GM08714 (cell line): ENCODE measurements around the gene UGCG.

ENCODE experiments used
- H3K4me3 ChIP-seq: fragments of 200-500 bp; sonication (Bioruptor generic); 2 replicates; pipeline ENCODE4 v1.5.1; 2014; ENCODE audit warnings: mild to moderate bottlenecking, low read length, inconsistent platforms
- ZNF274 ChIP-seq: IDR thresholded peaks from 2 replicates; pipeline ENCODE4 v1.6.1; 2012; ENCODE audit warnings: mild to moderate bottlenecking, low read depth, low read length

The UGCG gene

GRCh38 chr9:111965566-111966019 lies 69.0 kb downstream of the UGCG start:
- no peak for TF ChIP-seq ZNF274
- H3K4me3 ChIP-seq = no peak overlapping the region

GRCh38 chr9:111966124-111966723 lies 69.6 kb downstream of the UGCG start:
- TF ChIP-seq ZNF274 = no peak
- no peak overlapping the region for H3K4me3 ChIP-seq

GRCh38 chr9:111966861-111967291 lies 70.3 kb downstream of the UGCG start:
- TF ChIP-seq ZNF274 = no peak

GRCh38 chr9:111967621-111968020 lies 71.0 kb downstream of the UGCG start:
- TF ChIP-seq ZNF274 = no peak
- H3K4me3 ChIP-seq = no peak overlapping the region

More at GRCh38 chr9:111966861-111967291, 70.3 kb downstream of the UGCG start:
- no peak overlapping the region for H3K4me3 ChIP-seq

DNA sequence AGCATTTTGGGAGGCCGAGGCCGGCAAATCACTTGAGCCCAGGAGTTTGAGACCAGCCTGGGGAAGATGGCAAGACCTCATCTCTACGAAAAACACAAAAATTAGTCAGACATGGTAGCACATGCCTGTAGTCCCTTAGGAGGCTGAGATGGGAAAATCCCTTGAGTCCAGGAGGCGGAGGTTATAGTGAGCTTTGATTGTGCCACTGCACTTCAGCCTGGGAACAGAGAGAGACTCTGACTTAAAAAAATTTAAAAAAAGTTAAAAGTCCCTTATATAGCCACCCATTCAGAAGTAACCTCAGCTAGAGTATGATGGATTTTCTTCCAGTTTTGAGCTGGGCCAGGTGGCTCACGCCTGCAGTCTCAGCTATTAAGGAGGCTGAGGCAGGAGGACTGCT lies 72.4 kb downstream of the UGCG start:
- TF ChIP-seq ZNF274 = no peak
- no peak overlapping the region for H3K4me3 ChIP-seq

DNA sequence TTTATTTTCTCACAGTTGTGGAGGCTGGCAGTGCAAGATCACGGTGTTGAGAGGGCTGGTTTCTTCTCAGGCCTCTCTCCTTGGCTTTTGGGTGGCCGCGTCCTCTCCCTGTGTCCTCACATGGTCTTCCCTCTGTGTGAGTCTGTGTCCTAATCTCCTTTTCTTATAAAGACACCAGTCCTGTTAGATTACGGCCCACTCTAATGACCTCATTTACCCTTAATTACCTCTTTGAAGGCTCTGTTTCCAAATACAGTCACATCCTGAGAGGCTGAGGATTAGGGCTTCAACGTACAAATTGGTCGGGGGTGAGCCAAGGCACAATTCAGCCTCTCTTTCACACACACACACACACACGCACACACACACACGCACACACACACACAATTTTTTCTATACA lies 73.0 kb downstream of the UGCG start:
- H3K4me3 ChIP-seq = no peak overlapping the region
- TF ChIP-seq ZNF274 = no peak

DNA sequence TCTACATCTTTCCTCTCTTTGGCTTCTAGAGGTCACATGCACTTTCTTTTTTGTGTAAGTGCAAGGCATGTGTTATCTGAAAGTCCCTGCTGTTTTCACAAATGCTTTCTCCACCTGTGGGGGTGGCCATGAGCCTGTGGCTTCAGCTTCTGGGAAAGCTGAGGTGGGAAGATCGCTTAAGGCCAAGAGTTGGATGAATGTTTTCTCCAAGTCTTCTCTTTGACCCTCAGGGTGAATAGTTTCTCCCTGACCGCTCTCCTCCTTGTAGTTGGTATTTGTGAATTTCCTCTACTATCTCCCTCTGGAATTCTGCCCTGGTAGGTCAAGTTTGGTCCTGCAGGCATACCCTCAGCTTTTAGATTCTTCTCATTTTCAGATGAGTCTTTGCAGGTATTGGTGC lies 74.2 kb downstream of the UGCG start:
- no peak for TF ChIP-seq ZNF274
- H3K4me3 ChIP-seq = no peak overlapping the region

DNA sequence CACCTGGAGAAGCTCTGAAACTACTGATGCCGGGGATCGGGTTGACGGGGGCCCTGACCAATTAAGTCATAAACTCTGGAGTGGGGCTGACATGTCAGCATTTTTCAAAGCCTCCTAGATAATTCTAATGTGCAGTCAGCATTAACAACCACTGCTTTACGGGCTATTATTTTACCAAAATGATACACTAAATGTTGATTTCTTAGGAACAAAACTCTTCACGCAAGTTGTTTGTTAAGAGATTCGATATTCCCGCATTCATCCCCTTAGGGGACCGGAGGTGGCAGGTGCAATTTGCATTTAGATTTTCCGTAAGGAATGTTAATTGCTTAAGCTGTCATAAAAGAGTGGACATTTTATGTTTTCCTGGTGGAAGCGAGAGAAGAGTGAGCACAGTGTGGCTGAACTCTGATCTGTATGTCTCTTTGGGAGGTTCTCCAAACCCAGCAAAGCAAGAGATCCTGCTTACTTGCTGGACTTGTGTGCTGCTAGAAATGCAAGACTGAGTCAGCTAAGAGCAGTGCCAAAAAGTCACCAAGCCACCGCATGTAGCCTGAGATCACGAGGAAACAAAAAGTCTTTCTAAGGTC lies 77.6 kb downstream of the UGCG start:
- no peak for TF ChIP-seq ZNF274
- no peak overlapping the region for H3K4me3 ChIP-seq

DNA sequence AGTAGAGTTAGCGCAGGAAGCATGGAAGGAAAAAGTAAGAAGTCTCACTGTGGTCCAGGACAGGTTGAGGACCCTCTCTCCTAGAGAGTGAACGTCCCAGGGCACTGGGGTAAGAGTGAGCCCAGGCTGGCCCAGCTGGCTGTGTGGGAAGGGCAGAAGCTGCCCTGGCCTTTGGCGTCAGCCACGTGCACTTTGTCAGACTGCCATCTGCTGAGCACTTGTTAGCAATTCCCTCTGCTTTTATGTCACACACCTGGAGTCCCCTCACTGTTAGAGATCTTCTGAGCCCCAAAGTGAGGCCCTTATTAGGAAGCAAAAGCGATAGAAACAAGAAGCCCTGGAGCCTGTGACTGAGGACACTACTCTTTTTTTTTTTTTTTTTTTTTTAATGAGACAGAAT lies 79.1 kb downstream of the UGCG start:
- TF ChIP-seq ZNF274 = no peak
- H3K4me3 ChIP-seq = no peak overlapping the region

GRCh38 chr9:111978616-111979015 lies 82.0 kb downstream of the UGCG start:
- no peak overlapping the region for H3K4me3 ChIP-seq
- TF ChIP-seq ZNF274 = no peak

GRCh38 chr9:111979561-111979960 lies 82.9 kb downstream of the UGCG start:
- no peak for TF ChIP-seq ZNF274
- H3K4me3 ChIP-seq = no peak overlapping the region

GRCh38 chr9:111980398-111980797 lies 83.8 kb downstream of the UGCG start:
- no peak overlapping the region for H3K4me3 ChIP-seq

GRCh38 chr9:111983484-111983908 lies 86.9 kb downstream of the UGCG start:
- TF ChIP-seq ZNF274 = no peak

More at GRCh38 chr9:111980398-111980797, 83.8 kb downstream of the UGCG start:
- TF ChIP-seq ZNF274 = no peak

DNA sequence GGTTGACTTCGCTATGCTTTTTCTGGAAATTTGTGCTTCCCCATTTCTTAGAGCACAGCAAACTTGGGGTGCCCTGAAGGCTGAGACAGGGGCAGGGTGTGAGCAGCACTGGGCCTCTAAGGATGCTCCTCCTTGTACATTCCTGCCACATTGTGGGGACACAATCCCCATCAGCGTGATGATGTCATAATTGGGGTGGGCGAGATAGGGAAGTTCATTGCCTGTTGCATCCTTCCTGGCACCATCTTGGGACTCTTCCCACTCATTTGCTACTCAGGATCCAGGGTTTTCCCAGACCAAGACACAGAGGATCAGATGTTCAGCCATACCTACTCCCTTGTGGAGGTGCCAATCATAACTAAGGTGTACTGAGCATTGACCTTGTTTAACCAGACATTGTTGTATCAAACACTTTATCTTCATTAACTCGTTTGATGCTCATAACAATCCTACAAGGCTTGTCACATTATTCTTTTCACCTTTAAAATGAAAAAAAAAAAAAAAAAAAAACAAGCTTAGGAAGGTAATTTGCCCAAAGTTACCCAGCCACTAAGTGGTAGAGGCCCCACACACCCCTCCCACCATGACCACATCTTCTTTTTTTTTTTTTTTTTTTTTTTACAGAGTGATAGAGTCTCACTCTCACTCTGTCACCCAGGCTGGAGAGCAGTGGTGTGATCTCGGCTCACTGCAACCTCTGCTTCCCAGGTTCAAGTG lies 87.6 kb downstream of the UGCG start:
- TF ChIP-seq ZNF274 = no peak
- no peak overlapping the region; the same call in 1 of the 2 replicates for H3K4me3 ChIP-seq

More at GRCh38 chr9:111983484-111983908, 86.9 kb downstream of the UGCG start:
- H3K4me3 ChIP-seq = no peak overlapping the region; the same call in 1 of the 2 replicates
